NK-92 treated with Interleukin-12 subunit alpha and Interleukin-12 subunit beta, amount 100 ng/mL, for 24 hours (cell line): ENCODE measurements around the gene C5.

Experiments used
- DNase-seq: peaks from one replicate; lab custom pipeline; 2025; lab: John Stamatoyannopoulos, UW

Gene C5

DNA sequence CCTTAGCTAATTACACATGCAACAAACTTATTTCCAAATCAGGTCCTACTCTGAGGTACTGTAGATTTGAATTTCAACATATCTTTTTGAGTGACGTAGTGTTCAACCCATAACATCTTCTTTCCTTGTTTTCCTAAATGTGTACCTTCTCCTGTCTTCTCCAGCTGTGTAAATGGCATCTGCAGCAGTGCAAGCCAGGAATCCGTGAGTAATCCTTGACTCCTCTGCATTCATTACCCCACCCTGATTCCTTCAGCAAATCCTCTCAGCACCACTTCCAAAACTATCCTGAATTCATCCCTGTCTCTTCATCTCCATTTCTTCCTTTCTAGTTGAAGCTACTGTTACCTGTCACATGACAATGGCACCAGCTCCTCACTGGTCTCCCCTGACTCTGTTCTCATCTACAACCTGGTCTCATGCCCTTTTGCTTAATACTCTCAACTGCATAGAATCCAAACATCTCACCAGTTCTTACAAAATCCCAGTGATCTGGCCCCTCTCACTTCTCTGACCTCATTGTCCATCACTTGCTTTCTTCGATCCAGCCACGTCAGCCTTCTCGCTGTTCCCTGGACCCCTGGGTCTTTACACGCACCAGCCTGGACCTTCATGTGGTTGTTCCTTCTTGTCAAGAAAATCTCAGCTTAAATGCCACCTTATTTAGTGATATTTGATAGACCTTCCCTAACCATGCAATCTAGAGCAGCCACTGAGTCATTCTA is 108.9 kb downstream of the C5 start:
- DNase-seq = no peak

DNA sequence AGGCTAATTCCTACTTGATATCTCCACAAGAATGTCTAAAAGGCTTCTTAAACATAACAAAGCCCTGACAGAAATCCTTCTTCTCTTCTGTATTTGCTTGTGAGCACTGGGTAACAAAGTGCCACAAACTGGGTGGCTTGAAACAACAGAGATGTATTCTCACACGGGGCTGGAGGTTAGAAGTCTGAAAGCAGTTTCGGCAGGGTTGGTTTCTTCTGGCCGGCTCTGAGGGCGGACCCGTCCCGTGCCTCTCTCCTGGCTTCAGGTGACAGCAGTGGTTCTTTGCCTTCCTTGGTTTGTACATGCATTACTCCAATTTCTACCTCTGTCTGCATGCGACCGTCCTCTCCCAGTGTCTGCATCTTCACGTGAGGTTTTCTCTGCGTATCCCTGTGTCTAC is 109.5 kb downstream of the C5 start:
- no peak for DNase-seq

DNA sequence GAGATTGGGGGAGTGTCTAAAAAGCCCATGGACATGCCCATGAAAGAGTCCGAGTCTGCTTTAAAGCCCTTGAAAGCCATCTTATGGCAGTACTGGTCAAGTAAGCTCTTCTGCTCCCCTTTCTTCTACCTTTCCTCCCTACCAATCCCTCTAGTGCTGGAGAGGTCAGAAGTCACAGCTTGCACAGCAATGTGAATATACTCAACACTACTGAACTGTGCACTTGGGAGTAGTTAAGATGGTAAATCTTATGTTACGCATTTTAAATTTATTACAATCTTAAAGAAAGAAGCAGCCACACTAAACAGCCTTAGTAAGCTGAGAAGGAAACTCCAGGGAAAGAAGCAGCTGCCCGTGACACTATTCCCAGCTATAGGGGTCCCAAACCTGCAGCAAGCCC is 111.2 kb downstream of the C5 start:
- DNase-seq = no peak

DNA sequence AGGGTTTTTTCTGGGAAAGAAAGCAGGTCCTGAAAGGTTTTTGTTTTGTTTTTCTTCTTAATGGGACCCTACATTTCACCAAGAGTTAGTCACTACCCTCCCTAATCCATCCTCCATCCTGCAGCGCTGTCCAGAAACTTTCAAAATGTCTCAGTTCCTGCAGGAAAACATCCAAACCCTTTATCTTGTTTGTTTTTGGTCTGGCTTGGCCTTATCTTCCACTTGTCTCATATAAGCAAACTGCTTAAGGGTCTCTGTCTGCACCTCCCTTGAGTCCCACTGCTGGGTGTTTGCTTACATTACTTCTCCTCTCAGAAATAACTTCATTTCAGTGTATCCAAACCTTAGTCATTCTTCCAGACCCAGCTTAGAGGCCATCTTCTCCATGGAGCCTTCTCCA is 112.5 kb downstream of the C5 start:
- DNase-seq = no peak

DNA sequence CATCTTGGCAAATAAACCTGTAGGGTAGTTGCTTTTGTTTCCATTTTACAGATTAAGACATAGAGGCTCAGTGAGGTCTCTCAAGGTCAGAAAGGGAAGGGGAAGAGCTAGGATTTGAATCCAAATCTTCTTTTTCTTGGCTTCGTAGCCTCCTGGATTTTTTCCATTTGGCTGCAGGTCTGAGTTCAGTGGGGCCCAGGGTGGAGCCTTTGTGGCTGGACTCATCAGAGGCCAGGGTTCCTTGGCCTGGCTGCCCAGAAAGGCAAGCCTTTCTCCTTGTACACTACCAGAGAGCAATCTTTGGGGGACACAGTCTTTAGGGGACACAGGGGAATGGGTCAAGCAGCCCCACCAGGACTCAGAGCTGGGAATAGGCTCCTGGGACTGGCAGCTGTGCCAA is 112.9 kb downstream of the C5 start:
- DNase-seq = no peak

DNA sequence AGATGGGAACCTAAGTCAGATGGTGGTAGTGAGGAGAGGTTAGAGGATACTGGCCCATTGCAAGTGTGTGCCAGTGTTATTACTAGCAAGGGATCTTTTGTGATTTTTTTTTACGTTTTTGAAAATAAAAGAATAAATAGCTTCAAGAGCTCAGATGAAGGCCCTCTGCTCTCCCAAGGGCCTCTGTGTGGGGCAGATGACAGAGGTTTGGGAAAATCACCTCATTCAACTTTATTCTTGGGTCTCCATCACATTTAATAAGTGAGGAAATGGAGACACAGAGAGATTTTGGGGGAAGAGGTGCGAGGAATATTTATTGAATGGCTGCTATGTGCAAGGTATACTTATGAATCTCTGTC is 113.3 kb downstream of the C5 start:
- no peak for DNase-seq

DNA sequence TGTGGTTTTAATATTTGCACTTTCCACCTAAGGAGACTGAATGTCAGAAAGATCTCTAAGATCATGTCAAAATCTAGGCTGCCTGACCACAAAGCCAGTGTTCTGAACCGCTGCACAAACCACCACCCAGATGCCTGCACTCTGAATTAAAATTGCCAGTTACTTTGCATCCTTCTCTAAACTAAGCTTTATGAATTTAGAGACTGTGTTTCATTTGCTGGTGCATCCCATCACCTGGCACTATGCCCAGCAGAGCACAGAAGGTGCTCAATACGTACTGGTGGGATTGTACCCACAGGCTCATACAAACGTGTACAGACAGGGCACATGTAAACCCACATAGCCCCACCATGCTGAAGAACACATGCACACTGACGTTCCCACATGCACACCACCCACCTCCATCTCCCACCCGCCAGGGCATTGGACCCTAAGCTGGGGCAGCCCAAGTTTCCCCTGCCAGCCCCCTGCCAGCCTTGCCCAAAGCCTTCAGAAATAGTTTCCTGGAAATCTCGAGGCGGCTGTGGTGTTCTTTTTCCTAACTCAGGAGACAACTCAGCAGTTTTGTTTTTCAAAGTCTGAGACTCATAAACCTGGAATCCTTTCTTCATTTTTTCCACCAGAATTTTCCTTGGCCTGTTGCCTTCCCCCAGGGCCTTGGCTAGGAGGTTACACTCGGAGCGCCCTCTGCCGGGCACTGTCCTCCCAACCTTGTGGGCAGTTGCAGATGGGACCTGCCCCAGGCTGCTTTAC is 113.9 kb downstream of the C5 start:
- DNase-seq = peak; percentile 69

DNA sequence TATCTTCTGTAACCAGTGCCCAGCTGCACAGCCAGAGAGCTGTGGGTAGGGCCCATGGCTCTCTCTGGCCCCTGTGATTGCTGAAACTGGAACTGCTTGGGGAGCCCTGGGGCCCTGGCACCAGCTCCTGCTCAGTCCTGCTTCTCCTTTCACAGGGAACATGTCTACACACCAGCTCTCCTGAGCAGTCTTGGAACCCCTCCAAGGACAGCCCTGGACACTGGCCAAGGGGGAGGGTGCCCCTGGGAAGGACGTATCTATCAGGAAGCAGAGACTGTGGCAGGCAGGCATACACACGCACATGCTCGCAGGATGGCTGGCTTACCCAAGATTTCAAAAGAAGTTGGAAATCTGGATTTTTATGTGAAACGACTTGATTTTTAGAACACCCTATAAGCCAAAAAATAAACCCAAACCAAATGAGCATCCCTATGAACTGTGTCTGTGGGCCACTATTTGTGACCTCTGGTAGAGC is 114.7 kb downstream of the C5 start:
- no peak for DNase-seq

DNA sequence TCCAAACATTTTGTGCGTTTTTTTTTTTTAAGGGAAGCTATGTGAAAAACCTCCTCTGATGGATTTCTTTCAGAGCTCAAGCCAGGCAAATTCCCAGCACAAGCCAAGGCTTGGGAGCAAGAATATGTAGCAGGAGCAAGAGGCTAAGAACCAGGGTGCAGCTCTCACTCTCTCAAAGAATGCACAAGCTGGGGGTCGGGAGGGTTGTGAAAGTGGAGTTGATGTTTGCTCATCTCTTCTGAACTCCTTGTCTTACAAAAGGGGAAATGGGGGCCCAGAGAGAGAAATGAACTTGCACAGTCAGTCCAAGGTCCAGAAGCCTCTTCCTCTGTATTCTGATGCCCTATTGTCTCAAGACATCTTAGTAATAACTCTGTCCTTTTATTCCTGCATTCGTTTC is 115.8 kb downstream of the C5 start:
- no peak for DNase-seq

DNA sequence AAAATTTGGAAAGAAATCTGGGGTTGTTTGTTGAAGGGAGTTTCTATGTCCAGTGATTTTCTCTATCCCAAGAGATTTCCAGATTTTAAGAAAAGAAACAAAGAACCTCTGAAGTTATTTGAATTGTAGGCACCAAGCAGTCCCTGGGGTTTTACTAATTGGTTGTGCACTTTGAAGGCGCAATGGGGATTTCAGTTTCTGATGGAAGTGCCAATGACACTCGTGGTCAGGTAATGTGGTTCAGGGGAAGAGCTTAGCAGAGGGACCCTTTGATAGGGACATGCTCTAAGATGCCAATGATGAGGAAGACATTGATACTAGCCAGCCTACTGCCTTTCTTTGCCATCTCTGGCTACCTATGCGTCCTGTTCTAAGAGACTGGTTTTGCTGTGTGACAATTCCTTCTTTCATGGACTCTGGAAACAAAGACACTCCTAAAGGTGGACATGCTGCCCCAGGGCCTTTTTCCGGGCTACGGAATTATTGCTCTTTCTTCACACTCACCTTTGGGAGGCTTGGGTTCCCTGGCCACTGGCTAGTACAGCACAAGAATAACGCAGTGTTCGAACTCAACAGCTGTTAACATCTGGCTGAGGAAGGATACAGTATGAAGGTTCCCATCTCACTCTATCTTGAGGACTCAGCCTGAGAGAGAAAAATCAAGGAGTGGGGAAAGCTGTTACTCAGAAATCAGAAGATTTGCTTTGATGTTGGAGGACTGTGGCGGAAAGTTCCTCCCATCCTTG is 116.6 kb downstream of the C5 start:
- DNase-seq = no peak

DNA sequence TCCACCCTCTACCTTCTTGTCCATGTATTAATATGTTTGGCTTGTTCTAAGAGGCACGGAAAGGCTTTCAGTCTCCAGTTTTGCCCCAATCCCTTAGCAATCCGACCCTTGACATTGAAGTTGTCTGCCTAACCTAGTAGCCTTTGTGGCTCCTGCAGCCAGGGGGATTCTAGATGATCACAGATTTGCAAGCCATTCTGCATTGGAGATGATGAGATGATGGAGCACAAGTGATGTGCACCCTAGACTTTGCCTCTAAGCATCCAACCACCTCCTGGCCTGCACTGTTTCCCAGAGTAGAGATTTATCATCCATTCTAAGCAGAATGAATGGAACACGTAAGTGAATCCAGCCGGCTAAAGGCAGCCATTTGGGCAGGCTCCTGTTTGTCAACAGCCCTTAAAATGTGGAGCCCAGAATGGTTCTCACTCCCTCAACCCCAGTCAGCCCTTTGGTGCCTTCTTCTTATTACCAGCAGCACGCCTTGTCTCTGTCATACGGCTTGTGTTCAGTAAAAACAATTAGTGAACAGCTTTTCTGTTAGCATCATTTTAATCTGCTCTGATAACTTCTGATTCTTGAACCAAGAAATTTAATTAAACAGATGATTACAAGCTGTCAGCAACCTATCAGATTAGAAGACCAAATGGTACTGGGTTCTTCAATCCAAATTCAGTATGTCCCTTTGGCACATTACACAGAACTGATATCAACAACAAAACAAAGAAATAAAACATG is 117.8 kb downstream of the C5 start:
- DNase-seq = no peak

DNA sequence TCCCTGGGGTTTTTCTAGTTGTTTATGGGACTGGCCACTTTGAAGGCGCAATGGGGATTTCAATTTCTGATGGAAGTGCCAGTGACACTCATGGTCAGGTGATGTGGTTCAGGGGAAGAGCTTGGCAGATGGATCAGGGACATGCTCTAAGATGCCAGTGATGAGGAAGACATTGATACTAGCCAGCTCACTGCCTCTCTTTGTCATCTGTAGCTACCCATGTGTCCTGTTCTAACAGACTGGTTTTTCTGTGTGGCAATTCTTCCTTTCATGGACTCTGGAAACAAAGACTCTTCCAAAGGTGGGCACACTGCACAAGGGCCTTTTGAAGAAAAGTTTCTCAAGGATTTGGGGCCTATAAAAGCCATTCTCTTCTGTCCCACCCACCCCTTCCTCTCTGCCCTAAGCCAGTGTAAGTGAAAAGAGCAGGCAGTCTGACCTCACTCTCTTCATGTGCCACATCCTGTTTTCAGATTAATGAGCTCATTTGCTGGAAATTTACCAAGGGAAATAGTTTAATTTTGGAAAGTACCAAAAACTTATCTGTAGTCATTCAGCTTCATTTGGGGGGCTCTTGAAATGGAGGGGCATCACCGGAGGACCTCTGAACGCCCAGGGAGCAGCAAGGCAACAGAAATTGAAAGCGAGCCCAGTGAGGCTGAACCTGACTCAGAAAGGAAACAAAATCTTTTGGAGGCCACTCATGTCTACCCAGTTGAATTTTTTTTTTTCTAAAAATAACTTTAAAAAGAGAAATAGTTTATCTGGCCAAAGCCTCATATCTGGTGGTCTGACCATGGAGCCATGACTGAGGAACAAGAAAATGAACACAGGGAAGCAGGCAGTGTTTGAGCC is 118.6 kb downstream of the C5 start:
- peak; percentile 37 for DNase-seq

DNA sequence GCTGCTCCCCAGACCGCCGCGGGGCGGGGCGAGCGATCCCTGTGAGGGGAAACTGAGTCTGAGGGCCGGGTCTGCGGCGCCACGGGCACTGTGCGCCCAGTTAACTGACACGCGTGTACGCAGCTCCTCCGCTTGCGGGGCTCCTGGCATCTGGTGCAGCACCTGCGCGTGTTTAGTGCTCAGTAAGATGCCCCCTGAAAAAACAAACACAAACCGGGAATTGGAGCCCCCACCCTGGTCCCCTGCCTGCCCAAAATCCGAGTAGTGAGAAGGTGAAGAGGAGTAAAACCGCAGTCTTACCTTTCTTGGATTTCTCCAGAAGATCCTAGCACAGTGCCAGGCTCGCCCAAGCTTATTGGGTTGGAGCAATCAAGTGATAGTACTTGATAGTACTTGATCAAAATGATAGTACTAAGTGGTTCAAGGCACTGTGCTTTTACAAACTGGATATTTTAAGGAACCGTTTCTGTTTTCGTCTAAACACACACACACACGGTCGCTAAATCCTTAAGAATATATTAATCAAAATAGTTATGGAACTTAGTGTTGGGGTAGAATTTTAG is 120.8 kb downstream of the C5 start:
- DNase-seq = no peak

DNA sequence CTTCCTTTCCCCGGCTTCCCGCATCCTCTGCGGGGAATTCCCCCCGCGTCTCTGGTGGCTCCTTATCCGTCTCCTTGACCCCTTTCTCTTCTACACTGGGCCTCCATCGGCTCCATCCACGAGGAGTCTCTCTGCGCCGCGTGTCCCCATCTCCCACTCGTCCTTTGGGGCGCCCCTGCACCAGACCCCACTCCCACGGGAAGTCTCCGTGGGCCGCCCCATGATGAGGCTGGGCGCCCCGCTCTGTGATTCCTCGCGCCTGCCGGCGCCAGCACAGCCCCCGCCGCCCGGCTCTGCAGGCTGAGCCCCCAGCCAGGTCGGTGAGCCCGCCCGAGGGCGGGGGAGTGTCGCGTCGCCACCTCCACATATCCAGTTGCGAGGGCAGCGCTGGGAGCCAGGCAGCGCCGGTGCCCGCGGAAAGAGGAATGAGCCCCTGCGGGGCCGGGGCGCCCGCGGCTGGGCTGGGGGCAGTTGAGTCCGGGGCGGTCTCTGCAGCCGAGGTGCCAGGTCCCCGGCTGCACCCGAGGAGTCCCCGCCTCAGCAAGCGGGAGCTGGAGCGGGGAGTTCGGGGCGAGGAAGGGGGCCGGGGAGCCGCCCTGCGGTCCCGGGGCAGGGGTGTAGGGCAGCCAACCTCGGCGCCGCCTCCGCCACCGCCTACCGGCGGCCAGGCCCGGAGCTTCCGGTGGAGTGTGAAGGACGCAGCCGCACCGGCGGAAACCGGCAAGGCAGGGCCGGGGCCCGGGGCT is 121.4 kb downstream of the C5 start:
- peak; percentile 69 for DNase-seq

DNA sequence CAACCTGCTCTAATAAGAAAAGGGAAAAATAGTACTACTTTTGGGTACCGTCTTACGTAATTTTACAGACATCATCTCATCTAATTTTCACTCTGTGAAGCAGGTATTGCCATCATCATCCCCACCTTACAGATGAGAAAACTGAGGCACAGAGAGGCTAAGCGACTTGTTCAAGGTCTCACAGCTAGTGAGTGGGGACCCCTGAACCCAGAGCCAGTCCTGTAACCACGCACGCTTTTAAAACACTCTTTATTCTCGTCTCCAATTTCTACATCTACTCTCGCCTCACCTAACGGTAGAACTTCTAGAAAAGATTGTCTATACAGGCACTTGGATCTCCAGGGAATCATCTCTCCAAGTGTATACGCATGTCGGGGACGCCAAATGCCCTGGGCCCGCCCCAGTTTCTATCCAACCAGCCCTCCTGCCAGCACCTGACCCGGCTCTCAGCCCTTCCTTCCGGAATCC is 122.0 kb downstream of the C5 start:
- no peak for DNase-seq

DNA sequence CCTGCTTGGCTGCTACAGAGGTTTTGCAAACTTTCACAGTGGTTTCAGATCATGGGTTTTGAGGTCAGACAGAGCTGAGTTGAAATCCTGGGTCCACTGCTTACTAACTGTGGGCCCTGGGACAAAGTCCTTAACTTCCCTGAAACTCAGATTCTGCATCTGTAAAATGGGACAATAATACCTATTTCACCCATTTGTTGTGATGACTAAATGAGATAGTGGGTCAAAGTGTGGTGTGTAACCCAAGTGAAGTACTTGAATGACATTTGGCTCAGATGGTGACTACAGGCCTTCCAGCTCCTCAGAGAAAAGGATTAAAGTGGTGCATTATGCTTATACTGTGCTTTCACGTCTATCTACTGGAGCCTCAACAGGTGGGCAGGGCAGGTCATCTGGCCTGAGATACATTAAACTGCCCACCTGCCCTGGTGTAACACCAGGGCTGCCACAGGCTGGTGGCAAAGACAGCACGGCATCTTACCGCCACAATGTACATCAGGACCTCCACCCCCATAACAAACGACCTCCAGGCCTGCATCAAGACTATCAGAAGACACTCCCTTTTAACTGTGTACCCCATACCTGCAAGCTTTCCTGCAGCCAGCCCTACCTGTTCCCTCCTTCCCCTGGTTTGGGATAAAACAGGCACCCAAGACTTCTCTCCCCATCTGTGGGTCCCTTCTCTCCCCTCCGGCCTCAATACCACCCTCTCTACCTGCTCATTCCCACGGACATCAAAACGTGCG is 122.6 kb downstream of the C5 start:
- DNase-seq = no peak

DNA sequence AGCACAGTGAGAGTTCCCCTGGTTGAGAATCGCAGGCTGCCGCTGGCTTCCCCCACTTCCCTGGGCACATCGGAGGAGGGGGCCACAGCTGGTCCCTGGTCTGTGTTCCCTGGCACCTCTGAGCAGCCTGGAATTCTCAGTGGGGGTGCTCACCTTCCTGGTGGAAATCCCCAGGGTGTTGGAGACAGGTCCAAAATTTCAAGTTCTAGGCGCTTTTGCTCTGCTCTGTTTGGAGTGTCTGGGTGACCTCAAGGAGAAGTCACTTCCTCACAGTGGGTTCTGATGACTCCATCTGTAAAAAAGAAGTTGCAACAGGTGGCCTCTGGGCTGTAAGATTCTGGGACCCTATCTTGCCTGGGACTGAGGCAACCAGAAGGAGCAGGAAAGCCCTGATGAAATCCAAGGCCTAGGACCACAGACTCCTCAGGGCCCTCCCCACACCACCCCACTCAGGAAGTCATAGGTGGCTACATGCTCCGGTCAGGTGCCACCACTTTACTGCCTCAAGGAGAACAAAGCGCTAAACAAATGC is 123.6 kb downstream of the C5 start, which contains the start of gene TRAF1:
Gene TRAF1 (minus strand): TSS at position 400 of the 532 bp plus-strand sequence. CDS start 721 bp downstream, outside the sequence.
- peak; percentile 58 for DNase-seq

DNA sequence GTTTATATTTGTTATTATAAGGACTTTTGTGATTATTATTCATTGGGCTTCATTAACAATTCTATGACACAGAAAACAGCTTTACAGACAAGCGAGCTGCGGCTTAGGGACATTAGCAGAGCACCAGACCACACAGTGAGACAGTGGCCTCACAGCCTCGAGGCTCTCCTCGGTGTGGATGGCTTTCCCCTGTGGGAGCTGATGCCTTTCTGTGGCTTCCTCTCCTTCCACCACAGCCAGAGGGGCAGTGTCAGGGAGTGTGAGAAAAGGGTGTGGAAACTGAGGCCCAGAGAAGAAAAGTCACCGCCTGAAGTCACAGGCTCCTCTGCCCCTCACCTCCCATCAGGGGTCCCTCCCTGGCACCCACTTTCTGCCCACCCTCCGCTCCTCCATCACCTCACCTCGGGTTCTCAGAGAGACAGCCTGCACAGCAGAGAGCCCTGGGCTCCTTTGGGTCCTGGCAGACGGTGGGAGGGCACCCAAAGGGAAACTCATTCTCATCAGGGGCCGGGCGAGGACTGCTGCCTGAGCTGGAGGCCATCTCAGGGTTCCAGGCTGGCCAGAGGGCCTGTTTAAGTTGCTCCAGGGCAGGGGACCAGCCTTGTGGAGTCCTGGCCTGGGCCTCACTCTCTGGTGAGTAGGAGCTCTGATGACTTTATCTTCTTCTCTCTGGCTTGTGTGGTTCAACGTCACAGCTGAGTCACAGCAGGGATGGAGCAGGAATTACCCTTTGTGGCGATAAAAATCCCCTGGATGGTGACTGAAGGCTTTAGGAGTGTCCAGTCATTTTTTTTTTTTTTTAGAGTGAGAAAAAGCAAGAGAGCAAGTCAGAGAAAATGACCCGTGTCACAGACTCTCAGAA is 124.3 kb downstream of the C5 start:
- DNase-seq = peak; percentile 68
